ENCODE measurements around the gene PTPRU. TPM values are rescaled to one million over a fixed set of nuclear protein-coding genes. Genes with fewer than 3 reads are reported as not detected.
A peak's percentile ranks its signal among the peaks of the same experiment; 100 is the strongest.

PTPRU gene
- total and polyA plus RNA-seq, 2 of the 8 experiments (the other 6 are each of a cell fraction or from before 2014, with no cell fraction given), result 33.8 to 41.8 TPM

- H4K20me1 ChIP-seq (replicated peaks in 1 of 2; ENCODE audit: control insufficient read depth in 1 of 2, insufficient read depth in 2 of 2, low read length in 2 of 2), result no peaks in the 10 kb centered on the region
- CTCF ChIA-PET (ENCODE audit: partially characterized antibody), result interaction anchor here (0.6 to 1.9 kb wide), 5 partner anchors 18 to 135 kb away, joined by 3 to 4 read pairs (median 3); no protein-coding TSS in a partner anchor
- H3K4me3 ChIP-seq (ENCODE audit: extremely low read depth in 1 of 4, insufficient read depth in 2 of 4, low read depth in 3 of 4, low read length in 4 of 4), result no peak overlapping the region
- no peaks in the 10 kb centered on the region; a peak in 1 of 4 replicates for H3K9me3 ChIP-seq (ENCODE audit: insufficient read depth in 2 of 2, low read depth in 1 of 2, low read length in 1 of 2)
- POLR2A ChIA-PET (ENCODE audit: partially characterized antibody), result interaction anchor here (1.3 to 2.1 kb wide), 3 partner anchors 11 to 28 kb away, joined by 3 to 5 read pairs (median 4); no protein-coding TSS in a partner anchor
- DNase-seq (ENCODE audit: low read depth in 1 of 2, low spot score in 2 of 2), result no peak
- H3K14ac ChIP-seq (ENCODE audit: insufficient read length), result no peak overlapping the region
- no peak overlapping the region for H2AFZ ChIP-seq (ENCODE audit: low read length)
- H4K91ac ChIP-seq (replicated peaks; ENCODE audit: insufficient read length, low read length), result no peak overlapping the region
- H3K79me2 ChIP-seq (ENCODE audit: control insufficient read depth in 1 of 2, insufficient read depth in 2 of 2, low read length in 2 of 2), result no peaks in the 10 kb centered on the region
- no peak overlapping the region for H3K27ac ChIP-seq (ENCODE audit: low read depth, low read length)
- H2BK120ac ChIP-seq (replicated peaks; ENCODE audit: low read depth, low read length), result no peak overlapping the region
- no peak overlapping the region for H2BK20ac ChIP-seq (ENCODE audit: low read length)
- H3K23ac ChIP-seq (ENCODE audit: insufficient read length), result no peak overlapping the region
- no peaks in the 10 kb centered on the region for H3K27me3 ChIP-seq (replicated peaks in 1 of 4; ENCODE audit: control insufficient read depth in 3 of 4, extremely low read depth in 1 of 4, insufficient read depth in 3 of 4, low read length in 3 of 4)
- no peak overlapping the region for H3K4ac ChIP-seq (replicated peaks; ENCODE audit: insufficient read length, low read depth, low read length)
- no peak overlapping the region for H2BK15ac ChIP-seq (ENCODE audit: low read length)
- H4K8ac ChIP-seq (ENCODE audit: extremely low read depth, insufficient read depth, low read length), result no peak overlapping the region
- no peak overlapping the region for H2BK12ac ChIP-seq (ENCODE audit: low read depth, low read length)
- H3K56ac ChIP-seq (replicated peaks; ENCODE audit: insufficient read length, low read depth, low read length), result no peak overlapping the region
- no peak overlapping the region for H4K5ac ChIP-seq (ENCODE audit: insufficient read length, low read depth, low read length)
- H3K36me3 ChIP-seq (ENCODE audit: control insufficient read depth in 2 of 4, insufficient read depth in 4 of 4, low read length in 3 of 4), result no peaks in the 10 kb centered on the region
- H3K4me1 ChIP-seq (replicated peaks in 1 of 4; ENCODE audit: control insufficient read depth in 3 of 4, insufficient read depth in 4 of 4, low read length in 3 of 4), result peaks cover 6 to 15% (median 10%) of the 10 kb centered on the region in 4 experiments
- H3K9ac ChIP-seq (replicated peaks in 1 of 4; ENCODE audit: extremely low read depth in 1 of 4, low read depth in 3 of 4, low read length in 3 of 4), result no peak overlapping the region
- peak overlapping the region; percentile 53; the same call in 1 of the 2 replicates for H2AK5ac ChIP-seq (ENCODE audit: low read depth, low read length)
- H3K79me1 ChIP-seq (ENCODE audit: low read depth, low read length), result no peaks in the 10 kb centered on the region
- 87% methylated on average over 9 of the region's 9 CpGs; no CpG with 5 or more reads in 1 of the 2 experiments for WGBS, 2 experiments (ENCODE audit: extremely low coverage in 1 of 2, insufficient coverage in 1 of 2, insufficient read length in 1 of 2, insufficient replicate concordance in 2 of 2, low coverage in 1 of 2, low lambda C conversion rate in 2 of 2, missing lambda C conversion rate in 1 of 2)
- H3K18ac ChIP-seq (ENCODE audit: extremely low read depth, low read length), result no peak overlapping the region
- no peak overlapping the region for H3K4me2 ChIP-seq (ENCODE audit: insufficient read depth in 1 of 2, low read depth in 2 of 2, low read length in 2 of 2)
- no peak overlapping the region for H2BK5ac ChIP-seq (ENCODE audit: low read depth, low read length)
- no peaks in the 10 kb centered on the region for H3K23me2 ChIP-seq (ENCODE audit: low read depth, low read length)
- no peak for FAIRE-seq
- TF ChIP-seq RXRA (IDR thresholded peaks at IDR 0.05; ENCODE audit: insufficient read depth, low read depth, low read length) (no peak), ZNF274 (IDR thresholded peaks at IDR 0.05; ENCODE audit: borderline replicate concordance, extremely low read depth, low read length) (no peak), POLR2A (IDR thresholded peaks at IDR 0.05; ENCODE audit: control extremely low read depth in 1 of 2, low read depth in 2 of 2, low read length in 2 of 2) (no peak), GABPA (IDR thresholded peaks at IDR 0.05; ENCODE audit: borderline replicate concordance, insufficient read depth, low read length) (no peak), KDM5A (IDR thresholded peaks at IDR 0.05; ENCODE audit: low read length) (no peak), CHD1 (IDR thresholded peaks at IDR 0.05; ENCODE audit: low read depth, low read length) (no peak), KDM4A (IDR thresholded peaks at IDR 0.05; ENCODE audit: low read depth, low read length, severe bottlenecking) (no peak), CBX5 (IDR thresholded peaks at IDR 0.05; ENCODE audit: low read depth, low read length) (no peak), NANOG (IDR thresholded peaks at IDR 0.05; ENCODE audit: insufficient read depth, low read depth, low read length, poor library complexity, severe bottlenecking) (no peak), USF2 (IDR thresholded peaks at IDR 0.05; ENCODE audit: low read length) (no peak), CEBPB (IDR thresholded peaks at IDR 0.05; ENCODE audit: low read depth, low read length) (no peak), SUZ12 (IDR thresholded peaks at IDR 0.05; ENCODE audit: low read length) (no peak)
Measured at GRCh38 chr1:29267321-29268070, 31.2 kb downstream of the PTPRU start.

Measured in H1 (cell line).